KG1 (cell line): Measurements from ENCODE around the gene TNFRSF21.
"Not testable (repeated sequence)": the region's sequence is repeated elsewhere in the genome, so short reads cannot be mapped to it uniquely, and the experiment has no call there.

Experiments
- DNase-seq: peaks from one replicate; lab custom pipeline; 2025; lab: John Stamatoyannopoulos, UW

The TNFRSF21 gene

DNA sequence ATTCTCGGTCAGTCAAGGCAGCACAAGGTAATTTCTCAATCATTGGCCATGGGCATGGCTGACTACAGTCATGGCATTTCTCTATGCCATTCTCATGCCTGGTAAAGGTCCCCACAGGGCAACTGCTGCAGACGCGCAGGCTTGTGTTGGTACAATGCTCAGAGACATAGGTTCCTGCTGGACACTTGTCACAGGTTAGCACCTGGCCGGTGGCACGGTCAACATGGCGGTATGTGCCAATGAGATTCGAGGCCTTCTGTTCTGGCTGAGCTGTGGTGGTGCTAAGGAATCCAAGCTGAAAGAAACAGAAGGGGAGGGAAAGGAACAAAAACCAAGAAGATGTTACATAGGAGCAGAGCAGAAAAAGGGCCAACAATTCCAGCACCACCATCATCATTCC lies 23.4 kb downstream of the TNFRSF21 start:
- DNase-seq, result no peak

DNA sequence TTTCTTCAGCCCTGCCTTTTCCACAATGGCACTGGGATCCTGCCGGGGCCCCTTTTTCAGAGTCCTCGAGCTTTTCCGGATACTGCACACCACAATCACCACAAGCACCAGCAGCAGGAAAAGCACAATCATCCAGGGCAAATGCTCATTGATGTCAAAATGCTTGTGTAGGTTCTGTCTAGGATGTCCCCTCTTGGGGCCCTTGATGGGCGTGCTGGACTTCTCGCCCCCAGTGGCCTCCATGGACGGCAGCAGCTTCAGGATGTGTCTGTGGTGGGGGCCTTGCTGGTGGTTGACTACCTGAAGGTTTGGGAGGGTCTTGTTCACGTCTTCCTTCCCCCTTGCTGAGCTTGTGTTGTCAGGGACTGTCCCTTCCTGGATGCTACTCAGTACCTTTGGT lies 25.7 kb downstream of the TNFRSF21 start:
- no peak for DNase-seq

DNA sequence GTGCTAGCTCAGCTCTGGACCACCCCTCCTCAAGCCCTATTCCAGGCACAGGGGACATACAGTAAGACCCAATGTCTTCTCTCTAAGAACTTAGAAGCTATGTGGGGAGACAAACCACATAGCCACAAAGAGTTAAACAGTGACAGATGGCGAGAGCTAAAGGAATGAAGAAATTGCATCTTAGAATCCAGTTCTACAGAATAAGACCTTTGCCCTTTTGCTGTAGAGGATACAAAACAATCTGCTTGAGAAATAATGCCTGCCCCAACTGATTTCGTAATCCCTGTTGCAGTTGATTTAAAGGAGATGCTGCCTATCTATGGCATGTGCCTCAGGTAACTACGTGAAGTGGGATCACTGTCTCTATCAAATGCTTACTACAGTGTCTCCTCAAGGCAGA lies 31.2 kb downstream of the TNFRSF21 start:
- DNase-seq, result no peak

DNA sequence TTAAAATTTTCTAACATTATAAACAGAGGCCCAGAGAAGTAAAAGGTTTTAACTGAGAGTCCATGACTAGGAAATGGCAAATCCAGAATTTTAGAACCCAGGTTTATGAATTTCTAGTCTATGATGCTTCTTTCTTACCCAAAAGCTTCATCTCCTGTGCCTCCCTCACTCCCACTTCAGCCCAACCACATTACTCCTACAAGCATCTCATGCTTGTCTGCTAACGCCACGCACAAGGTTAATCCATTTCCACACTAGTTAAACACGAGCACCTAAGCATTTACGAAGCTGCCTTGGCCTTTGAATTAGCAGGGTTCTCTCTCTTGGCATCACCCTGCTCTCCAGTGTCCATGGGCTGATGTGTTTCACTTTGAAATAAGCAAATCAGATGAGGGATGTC lies 32.0 kb downstream of the TNFRSF21 start:
- DNase-seq, result no peak

DNA sequence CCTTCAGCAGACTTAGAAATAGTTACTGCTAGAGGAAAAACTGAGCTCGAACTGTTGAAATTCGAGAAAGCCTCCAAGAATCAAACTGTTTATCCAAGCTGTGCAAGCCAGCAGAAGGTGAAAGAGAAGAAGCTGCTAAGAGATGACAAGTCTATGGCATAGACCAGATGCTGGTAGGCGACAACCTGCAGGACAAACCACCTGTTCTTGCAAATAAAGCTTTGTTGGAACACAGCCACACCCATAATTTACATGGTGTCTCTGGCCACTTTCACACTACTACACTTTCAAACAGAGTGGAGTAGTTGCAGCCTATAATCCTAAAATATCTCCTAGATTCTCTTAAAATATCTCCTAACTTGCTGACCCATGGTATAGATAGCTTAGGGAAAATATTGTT lies 33.3 kb downstream of the TNFRSF21 start:
- DNase-seq, result no peak

DNA sequence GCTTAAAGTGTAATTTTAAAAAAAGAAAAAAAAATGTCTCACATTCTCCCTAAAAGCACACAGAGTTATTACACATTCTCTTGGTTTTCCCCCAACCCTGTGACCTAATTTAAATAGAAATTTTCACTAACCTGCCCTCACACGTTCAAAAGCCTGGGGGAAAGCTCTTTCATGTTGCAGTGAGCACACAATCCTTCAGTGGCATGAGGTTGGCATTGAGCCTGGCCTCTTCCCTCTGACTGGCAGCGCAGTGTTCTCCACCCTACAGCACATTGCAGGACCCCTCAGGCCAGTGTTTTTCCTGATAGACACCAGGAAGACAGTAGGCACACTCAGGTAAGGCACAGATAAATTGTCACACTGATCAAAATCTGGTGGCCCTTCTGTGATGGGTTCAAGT lies 34.1 kb downstream of the TNFRSF21 start:
- no peak for DNase-seq

DNA sequence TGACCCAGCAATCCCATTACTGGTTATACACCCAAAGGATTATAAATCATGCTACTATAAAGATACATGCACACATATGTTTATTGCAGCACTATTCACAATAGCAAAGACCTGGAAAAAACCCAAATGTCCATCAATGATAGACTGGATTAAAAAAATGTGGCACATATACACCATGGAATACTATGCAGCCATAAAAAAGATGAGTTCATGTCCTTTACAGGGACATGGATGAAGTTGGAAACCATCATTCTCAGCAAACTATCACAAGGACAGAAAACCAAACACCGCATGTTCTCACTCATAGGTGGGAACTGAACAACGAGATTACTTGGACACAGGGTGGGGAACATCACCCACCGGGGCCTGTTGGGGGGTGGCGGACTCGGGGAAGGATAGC lies 34.6 kb downstream of the TNFRSF21 start:
- DNase-seq, result not testable (repeated sequence)

DNA sequence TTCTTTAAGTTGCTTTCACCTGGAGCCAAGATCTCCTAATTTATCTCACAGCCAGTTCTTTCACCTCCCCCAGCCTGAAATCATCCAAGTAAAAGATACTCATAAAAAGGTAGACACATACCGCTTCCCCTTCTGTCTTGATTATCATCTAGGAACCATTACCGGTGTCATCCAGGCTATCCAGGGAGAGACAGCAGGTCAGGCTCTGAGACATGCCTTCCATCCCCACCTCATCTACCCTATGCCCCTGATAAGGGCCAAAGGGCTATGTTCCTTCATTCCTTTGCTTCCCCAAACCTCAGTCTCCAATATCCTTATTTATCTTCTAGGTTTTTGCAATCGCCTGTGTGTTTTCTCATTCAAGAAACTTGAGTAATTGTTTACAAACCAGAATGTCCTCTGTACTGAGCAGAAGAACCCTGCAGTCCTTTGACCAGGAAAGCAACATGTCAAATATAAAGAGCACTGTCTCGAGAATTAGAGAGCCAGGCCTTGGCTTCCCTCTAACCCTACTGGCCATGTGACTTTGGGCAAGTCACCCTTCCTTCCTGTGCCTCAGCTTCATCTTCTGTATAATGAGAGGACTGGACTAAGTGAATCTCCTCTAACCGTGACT lies 41.0 kb downstream of the TNFRSF21 start:
- no peak for DNase-seq

DNA sequence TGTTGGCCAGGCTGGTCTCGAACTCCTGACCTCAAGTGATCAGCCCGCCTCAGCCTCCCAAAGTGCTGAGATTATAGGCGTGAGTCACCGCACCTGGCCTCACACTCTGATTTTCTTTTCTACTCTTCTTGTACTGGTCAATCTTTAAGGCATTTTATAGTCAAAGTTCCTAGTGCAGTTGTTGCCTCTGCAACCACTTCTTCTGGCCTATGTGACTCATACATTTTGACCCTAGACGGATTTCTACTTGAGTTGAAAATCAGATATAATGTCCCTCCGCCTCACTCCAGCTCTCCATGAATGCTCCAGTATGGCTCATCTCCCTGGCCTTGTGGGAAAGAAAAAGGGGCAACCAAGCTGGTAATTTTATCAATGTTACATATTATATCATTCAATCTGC lies 42.4 kb downstream of the TNFRSF21 start:
- no peak for DNase-seq

DNA sequence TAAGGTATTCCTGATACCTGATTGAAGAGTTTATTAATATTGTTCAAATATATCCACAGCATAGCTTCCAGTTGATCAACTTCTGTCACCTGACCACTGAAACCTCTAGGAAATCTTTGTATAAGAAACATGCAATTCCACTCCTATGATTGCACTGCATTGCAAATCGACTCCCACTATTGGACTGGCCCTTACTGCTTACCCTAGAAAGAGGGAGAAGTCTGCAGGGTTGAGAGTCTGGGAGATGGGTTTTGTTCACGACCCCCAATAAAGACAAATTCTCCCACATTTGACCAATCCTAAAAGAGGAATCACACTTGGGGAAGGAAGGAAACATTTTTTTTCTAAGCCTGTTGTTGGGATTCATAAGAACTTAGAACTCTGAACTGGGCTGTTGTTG lies 43.7 kb downstream of the TNFRSF21 start:
- DNase-seq, result no peak

DNA sequence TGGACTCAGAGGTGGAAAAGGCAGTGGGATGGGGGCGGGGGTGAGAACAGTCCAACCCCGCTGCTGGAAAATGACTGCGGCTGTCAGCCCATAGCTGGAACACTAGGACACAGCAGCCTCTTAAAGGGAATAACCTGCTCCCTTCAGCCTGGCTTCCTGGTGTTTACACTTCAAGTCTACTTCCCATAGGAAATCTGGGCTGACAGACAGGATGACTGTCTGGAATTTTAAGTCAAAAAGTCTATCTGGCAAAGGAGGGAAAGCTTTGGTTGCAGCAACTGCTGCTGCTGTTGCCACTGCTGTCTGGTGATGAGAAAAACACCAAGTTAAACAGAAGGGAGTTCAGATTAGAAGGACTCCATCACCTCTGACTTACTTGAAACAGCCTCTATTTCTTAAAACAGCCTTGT lies 44.9 kb downstream of the TNFRSF21 start:
- no peak for DNase-seq

DNA sequence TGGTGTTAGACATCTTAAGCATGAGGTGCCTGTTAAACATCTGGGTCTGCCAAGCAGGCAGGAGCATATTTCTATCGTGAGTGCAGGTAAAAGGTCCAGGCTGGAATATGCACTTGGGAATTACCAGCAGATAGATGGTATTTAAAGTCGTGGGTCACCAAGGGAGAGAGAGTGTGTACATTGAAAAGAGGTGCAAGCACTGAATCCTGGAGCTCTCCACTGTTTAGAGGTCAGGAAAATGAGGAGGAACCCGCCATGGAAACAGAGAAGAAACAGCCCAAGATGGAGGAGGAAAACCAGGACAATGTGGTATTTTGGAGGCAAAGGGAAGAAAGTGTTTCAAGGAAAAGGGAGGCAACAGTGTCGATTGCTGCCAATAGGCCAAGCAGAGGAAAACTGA lies 46.4 kb downstream of the TNFRSF21 start:
- DNase-seq, result no peak

DNA sequence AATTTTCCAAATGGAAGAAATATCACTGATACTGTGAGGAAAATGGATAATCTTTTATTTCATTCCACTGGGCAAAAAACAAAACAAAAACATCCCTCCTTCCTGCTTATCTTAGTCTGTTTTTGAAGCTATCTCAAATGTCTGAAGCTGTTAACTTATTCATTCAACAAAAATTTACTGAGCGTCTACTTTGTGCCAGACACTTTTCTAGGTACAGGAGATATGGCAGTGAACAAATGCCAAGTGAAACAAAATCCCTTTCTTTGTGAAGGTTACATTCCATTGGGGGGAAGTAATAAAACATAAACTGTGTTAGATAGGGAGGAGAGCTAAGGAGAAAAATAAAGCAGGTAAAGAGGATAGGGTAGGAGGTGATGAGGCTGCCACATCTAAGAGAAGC lies 47.5 kb downstream of the TNFRSF21 start:
- DNase-seq, result no peak

DNA sequence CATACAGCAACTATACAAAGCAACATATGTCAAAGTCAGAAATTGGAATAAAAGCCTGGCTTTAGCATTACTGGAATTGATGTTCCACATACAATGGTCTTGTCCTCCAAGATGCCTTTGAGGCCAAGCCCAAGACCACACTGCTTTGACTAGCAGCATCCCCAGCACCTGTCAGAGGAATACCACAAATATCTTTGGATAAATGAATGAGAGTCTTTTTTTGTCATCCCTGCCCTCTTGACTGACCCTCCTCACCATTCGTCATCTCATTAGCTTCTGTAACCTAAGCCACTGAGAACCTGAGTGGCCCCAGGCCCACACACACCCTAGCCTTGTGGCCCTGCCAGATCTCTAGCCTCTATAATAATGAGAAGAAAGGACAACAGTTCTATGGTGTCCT lies 48.5 kb downstream of the TNFRSF21 start:
- DNase-seq, result no peak

DNA sequence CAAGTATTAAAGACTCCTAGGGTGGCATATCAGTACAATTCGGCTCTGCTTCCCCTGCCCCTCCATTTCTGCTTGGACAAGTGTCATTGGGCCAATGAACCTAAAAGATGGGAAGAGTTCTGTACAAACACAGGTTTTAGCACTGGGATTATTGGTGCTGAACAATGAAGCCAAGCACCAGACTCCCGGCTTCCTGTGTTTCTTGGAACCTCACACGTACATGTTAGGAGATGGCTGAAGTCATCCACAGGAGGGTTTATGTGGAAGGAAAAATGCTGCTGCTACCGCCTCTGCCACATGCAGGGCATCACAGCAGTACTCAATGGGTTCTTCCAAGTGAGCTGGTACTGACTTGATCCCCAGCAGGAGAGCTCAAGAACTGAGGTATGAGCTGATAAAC lies 49.7 kb downstream of the TNFRSF21 start:
- DNase-seq, result no peak

DNA sequence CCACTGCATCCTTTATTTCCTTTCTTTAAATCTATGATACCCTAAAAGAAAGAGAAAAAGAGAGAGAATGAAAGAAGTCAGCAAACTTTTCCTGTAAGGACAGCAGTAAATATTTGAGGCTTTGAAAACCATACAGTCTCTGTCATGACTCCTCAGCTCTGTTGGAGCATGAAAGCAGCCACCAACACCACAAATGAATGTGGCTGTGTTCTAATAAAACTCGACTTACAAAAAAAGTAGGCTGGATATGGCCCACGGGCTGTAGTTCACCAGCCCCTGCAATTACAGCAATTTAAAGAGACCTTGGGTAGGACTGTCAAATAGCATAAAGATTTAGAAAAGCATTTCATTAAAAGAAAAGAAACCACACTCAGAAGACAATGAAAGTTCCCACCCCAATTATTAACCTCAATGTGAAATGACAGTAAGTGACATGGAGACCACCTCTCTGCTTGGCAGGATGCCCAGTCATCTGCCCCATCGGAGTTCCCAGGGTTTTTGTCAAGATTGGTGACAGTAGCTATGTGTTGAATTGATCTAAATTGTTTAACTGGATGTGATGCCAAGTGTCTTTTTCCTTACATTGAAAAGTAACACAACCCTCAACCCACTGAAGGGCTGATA lies 50.9 kb downstream of the TNFRSF21 start:
- DNase-seq, result no peak

DNA sequence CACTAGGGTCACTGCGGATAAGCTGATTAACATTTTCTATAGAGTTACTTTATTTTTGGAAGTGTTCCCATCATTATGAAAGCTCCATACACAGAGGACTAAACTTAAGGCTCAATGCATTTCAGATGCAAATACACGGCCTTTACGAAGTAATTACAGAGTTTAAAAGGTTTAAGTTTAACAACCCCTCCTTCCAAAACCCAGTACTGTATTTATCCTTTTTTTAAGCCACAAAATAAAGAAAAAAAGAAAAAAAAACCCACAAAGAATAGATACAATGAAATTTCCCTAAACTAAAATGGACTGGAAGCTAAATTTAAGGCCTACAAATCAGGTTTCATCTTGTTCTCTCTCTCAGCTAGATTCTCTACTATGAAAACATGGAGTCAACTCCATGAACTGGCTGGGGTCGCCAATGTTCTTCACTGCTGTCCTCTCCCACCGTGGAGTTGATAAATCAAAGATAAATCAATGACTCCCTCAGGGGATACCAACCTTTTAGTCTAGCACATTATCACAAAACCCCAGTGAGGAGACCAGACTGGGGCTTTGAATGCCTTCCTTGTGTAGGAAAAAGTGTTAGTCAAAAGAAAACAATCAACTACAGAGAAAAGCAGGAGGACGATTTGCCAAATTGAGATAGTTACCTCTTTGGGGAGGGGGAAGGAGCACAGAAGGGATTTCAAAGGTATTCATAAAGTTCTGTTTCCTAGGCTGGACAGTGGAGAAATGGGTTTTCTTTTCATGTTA lies 52.5 kb downstream of the TNFRSF21 start:
- DNase-seq, result no peak

DNA sequence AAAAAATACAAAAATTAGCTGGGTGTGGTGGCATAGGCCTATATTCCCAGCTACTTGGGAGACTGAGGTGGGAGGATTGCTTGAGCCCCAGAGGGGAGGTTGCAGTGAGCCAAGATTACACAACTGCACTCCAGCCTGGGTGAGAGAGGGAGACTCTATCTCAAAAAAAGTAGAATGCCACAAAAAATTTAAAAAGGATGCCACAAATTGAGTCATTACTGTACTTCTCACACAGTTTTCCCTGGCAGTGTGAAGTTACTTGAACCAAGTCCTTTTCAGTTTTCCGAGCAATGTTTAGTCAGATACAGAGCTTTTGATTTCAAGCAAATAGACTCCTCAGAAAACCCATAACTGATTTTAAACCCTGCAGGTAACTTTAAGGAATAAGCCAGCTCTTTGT lies 53.3 kb downstream of the TNFRSF21 start:
- DNase-seq, result no peak

DNA sequence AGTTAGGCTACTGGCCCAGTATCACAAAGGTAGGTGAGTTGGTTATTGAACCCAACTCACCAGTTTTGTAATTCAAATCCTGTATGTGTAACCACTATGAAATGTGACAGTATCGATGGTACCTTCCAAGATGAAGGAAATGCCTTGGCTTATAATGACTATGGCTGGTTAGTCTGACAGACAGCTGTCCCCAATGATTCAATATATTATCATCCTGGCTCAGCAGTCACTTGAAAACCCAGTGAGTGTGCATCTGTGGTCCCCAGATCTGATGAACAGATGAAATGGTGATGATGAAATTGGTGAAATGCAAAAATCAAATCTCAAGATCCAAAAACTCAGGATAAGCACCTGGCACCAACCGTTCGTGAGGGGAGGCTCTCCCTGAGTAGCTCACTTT lies 54.8 kb downstream of the TNFRSF21 start:
- DNase-seq, result no peak

DNA sequence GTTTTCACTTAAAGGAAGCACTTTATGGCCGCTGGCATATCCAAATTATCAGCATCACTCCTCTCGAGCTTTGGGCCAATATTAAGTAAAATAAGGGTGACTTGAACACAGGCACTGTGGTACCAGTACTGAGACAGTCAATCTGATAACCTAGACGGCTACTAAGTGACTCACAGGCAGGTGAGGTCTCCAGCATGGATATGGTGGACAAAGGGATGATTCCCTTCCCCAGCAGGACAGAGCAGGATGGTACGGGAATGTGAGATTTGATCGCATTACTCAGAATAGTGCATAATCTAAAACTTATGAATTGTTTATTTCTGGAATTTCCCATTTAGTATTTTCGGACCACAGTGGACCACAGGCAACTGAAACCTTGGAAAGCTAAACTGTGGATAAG lies 55.7 kb downstream of the TNFRSF21 start:
- no peak for DNase-seq

DNA sequence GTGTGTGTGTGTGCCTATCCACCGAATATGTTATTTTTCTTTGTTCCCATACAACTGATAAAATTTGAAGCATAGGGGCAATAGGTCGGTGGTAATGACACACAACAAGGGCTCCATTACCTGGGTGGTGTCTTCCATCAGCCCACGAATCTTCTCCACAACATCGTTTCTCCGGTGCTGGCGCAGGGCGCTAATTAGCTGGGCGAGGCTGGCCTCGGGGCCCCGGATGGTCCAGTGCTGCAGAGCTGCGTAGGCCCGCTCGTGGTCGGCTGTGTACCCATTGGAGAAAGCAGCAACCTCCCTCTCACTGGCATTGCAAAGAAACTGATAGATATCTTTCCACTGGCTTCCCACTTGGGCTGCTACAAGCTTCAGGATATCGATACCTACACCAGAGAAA lies 56.6 kb downstream of the TNFRSF21 start:
- no peak for DNase-seq

DNA sequence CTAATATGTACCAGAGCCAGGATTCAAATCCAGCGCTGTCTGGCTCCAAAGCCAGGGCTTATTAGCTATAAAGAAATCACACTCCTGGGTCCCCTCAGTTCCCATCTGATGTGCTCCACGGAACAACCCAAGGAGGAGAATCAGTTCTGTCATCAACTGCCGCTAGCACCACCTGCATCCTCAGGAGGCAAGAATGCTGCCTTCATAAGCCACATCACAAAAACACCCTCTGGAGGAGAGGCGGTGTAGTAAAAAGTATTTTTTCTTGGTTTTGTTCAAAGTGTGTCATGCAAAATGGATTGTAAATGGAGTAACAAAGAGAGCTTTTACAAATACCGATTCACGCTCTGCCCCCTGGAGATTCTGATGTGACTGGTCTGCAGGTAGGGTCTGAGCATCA lies 57.1 kb downstream of the TNFRSF21 start:
- DNase-seq, result no peak

DNA sequence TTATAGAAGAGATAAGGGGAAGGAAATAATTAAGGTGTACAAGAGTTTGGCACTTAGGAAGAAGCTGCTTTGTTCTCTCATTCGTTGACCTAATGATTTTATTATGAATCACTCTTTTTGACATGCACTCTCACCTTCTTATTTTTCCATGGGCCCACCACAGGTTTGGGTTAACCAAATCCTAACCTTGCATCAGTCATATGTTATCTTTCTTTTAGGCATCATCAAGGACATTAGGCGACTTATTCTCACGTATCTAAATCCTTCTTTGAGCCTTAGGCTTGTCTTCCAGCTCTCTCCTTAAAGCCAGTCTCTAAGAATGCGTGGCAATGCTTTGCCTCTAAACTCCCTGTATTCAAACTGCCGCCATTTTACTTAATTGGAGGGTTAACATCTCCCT lies 58.3 kb downstream of the TNFRSF21 start:
- DNase-seq, result no peak

DNA sequence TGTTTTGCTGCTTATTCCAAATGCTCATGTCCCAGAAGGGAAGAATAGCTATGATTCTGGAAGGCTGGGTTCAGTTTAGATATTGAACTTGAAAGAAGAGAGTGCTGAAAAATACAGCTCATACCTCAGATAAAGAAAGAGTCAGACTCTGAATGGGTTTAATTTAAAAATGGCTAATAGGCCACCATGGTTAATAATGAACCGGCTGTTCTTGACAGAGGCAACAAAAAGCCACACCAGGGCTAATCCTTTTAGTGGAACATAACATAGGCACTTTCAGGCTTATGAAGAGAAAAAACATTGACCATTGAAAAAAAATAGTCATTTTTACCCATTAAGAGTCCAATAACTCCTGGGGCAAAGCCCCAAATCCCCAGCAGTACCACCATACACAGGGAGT lies 59.4 kb downstream of the TNFRSF21 start:
- DNase-seq, result no peak
